Fibroblast of skin of right biceps (primary cell): Measurements from ENCODE around the gene CNDP1.
"Not testable (repeated sequence)": the region's sequence is repeated elsewhere in the genome, so short reads cannot be mapped to it uniquely, and the experiment has no call there.

Experiments used
- DNase-seq: peaks from one replicate; pipeline ENCODE4 v3.0.0-alpha.2; 2013

Gene CNDP1

GRCh38 chr18:74534150-74534969, at the start of gene CNDP1:
Gene CNDP1, plus strand, starts transcription at chr18:74534500. Its CDS starts 168 bp downstream, at chr18:74534668.
- no peak for DNase-seq

GRCh38 chr18:74486119-74486849, 48.0 kb upstream of the CNDP1 start:
- DNase-seq = no peak

DNA sequence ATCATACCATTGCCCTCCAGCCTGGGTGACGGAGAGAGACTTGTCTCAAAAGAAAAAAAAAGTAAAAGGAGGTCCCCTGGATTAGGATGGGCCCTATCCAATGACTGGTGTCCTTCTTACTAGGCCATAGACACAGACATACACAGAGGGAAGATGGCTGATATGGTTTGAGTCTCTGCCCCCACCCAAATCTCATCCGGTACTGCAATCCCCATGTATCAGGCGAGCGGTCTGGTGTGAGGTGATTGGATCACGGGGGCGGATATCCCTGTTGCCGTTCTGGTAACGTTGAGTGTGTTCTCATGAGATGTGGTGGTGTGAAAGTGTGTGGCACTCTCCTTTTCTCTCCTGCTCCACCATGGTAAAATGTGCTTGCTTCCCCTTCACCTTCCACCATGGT, 45.9 kb upstream of the CNDP1 start:
- DNase-seq = no peak

DNA sequence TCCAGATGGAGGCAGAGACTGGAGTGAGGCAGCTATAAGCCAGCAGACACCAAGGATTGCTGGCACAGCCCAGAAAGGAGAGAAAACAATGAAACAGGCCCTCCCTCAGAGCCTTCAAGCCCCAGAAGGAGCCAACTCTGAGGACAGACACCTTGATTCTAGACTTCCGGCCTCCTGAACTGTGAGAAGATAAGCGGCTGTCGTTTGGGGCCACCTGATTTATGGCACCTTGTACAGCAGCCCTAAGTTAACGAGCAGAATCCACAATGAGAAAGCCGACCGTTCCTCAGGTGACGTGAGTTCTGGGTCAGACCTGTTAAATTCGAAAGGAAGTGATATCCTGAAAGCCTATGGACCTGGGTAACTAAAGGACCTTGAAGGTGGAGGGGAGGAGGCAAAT, 45.4 kb upstream of the CNDP1 start:
- no peak for DNase-seq

DNA sequence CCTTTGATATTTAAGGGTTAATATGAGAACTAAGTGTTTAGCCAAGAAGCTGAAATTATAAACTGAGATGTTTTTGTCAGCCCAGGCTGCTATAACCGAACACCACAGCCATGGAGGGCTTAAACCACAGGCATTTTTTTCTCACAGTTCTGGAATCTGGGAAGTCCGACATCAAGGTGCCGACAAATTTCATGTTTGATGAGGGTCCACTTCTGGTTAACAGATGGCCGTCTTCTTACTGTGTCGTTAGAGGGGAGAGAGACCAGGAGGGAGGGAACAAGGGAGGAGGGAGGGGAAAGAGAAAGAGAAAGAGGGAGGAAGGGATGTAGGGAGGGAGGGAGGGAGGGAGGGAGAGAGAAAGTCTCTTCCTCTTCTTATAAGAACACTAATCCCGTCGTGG, 44.6 kb upstream of the CNDP1 start:
- DNase-seq = peak; percentile 90

DNA sequence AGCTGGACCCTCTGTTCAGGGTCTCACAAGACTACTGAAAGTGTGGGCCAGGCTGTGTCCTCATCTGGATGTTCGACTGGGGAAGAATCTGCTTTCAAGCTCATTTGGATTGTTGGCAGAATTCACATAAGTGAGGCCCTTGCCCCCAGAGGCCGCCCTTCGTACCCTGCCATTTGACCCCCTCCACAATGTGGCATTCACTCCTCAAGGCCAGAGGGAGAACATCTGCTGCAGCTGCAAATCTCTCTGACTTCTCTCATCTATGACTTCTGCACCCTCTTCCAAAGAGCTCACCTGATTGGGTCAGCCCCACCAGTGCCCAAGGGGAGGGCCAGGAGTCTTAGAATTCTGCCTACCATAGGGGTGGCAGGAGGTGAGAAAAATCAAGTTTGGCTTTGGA, 42.0 kb upstream of the CNDP1 start:
- DNase-seq = no peak

DNA sequence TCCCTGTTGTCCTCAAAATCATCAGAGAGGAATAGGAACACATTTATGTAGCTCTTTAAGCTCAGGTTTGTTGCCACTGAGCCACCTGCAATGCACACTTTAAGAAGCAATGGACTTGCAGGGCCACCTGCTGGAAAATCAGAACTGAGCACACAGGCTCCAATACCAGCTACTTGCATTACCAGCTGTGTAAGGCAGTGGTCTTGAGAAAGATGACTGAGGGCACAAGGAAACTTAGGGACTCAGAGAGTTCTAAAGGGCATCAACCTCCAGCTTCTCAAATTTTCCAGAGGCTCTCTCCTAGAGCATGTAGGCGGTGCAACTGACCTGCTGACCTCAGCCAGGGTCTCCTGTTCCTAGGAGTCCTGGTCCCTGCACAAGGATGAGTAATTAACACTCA, 40.6 kb upstream of the CNDP1 start:
- DNase-seq = peak; percentile 40

DNA sequence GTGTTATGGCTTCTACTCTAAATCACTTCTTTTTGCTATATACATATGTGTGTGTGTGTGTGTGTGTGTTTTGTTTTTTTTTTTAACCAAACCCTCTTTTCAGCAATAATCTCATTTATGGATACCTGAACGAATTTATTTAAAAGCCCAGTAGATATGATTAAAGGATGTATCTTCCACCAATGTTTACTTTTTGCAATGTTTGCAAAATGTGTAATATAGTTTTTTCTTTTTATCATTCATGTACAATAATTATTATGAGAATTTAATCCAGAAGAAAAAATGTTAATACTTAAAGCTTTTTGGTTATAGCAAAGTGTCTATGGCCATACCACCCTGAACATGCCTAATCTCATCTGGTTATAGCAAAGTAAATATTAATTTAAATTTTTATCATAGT, 39.8 kb upstream of the CNDP1 start:
- DNase-seq = no peak

DNA sequence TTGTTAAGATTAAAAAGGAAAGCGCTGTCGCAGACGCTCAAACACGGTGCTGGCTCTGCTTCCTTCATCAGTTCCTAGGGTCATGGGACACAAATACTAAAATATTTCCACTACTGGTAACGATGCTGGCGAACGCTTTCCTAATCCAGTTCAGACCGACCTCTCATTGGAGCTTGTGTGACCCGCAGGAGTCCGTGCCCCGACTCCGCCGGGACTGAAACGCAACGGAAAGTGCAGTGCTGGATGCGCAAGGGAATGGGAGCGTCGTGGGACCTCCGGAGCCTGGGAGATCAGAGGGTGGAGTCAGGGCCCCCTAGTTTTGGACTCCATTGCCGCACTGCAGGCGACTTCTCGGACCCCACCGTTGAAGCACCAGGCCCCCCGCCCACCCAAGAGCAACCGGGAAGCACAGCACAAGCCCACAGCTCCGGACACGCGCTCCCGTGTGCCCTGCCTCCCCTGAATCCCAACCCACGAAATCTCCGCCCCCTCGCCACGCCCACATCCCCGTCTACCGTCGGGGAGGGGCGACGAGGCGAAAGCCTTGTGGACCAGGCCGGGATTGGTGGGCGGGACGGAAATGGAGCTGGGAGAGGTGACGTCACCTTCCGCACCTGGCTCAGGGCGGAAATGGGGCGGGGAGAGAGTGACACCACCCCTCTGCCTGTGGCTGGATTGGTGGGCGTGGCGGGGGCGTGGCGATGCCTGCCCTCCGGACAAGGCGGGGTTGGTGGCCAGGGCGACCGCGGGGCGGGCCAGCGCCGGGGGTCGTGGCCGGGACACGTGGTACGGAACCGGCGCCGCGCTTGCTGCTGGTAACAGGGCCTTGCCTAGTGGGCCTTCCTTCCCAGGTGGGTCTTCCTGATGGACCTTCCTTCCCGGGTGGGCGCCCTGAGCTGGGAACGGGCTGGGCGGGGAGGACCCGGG, 38.5 kb upstream of the CNDP1 start, which contains the start of gene CNDP2:
Gene CNDP2 (plus strand): TSS at position 783 of the 927 bp plus-strand sequence. CDS start 3,611 bp downstream, outside the sequence.
- DNase-seq = peak; percentile 98

DNA sequence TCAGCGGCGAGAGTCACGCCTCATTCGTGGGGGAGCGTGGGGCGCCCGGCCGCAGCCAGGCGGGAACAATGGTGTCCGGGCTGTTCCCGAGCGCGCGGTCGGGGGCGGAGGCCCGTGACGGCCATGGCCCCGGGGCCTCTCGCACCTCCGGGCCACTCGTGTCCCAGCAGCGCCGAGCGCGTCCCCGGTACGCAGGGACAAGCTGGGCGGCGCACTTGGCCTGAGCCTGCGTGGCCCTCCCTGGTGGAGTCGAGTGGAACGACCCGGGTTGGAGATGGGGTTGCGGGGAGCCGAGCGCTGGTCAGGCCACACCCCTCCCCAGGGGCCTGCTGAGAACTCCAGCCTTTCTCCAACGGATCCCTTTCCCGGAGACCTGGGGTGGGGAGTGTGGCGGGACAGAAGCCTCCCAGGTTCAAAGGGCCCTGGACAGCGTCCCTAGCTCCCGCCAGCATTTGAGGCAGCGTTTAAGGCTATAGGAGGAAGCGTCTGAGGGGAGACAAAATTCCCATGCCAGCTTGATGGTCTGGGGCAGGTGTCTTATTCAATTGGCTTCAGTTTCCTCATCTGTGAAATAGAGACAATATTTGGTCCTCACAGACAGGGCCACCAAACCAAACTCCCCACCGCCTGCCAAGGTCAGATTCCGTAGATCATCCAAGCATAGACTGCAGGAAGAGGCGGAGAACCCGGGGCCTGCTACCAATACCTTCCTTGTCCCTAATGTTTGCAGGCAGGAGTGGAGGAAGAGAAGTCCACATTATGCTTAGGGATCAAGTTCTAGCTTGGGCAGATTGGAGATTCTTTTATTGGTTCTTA, 37.6 kb upstream of the CNDP1 start:
- peak; percentile 45 for DNase-seq

DNA sequence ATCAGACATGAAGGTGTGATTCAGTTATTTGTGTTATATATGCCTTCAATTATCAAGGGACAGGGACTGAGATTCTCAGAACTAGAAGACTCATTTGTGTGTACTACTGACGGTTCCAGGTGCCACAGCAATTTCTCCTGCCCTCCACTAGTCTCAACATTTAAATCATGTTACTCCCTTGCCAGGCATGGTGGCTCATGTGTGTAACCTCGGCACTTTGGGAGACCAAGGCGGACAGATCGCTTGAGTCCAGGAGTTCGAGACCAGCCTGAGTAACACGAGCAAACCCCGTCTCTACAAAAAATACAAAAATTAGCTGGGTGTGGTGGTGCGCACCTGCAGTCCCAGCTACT, 37.0 kb upstream of the CNDP1 start:
- no peak for DNase-seq

DNA sequence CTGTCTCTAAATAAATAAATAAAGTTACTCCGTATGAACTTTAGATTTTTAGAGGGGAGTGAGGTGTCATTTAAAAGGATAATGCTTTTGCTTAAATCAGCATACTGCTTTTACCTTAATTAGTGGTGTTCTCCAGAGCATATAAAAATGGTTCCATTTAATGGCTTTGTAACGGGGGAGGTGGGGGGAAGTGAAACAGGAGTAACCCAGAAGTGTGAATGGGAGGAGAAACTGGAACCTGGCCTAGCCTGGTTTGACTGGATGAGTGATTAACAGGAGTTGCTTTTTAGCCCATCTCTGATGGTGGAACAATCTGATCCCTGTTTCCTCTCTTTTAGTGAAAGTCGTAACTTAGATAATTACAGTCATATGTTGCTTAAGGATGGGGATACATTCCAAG, 36.5 kb upstream of the CNDP1 start:
- no peak for DNase-seq

- no peak for DNase-seq
These were observed 35.3 kb upstream of the CNDP1 start for GRCh38 chr18:74498712-74499627.

GRCh38 chr18:74499633-74500032, 34.7 kb upstream of the CNDP1 start:
- DNase-seq = no peak

GRCh38 chr18:74500372-74500771, 33.9 kb upstream of the CNDP1 start:
- no peak for DNase-seq

GRCh38 chr18:74500774-74501173, 33.5 kb upstream of the CNDP1 start:
- DNase-seq = not testable (repeated sequence)

GRCh38 chr18:74501386-74501785, 32.9 kb upstream of the CNDP1 start:
- DNase-seq = no peak

DNA sequence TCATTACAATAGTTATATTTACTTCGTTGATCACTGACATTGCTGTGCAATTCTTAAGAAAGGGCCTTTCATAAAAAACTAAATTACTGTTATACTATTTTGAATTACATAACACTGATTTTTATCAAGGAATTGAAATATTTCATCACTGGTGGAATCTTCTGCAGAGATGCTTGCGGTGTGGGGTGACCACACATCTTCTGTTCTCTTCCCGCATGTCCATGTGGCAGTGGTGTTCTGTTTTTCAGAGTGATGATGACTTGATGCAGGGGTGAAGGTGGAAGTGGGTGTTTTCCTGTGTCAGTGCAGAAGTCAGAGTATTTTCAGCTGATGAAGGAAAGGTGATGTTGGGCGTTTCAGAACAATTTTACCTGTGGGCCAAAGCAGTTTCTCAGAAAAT, 31.2 kb upstream of the CNDP1 start:
- DNase-seq = no peak

DNA sequence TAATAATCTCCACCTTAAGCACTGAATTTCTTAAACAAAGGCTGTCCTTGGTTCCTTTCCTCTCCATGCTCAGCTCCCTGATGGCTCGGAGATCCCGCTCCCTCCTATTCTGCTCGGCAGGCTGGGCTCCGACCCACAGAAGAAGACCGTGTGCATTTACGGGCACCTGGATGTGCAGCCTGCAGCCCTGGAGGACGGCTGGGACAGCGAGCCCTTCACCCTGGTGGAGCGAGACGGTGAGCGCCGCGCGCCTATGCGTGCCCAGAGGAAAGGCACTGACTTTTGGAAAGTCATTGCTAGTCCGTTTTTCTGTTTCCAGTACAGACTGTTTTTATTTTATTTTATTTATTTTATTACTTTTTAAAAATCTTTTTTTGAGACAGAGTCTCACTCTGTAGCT, 28.5 kb upstream of the CNDP1 start:
- no peak for DNase-seq

- DNase-seq = peak; percentile 20
These were observed 27.7 kb upstream of the CNDP1 start for GRCh38 chr18:74506448-74507084.
